IMR-90 (cell line): ENCODE data around the gene KY. TPM values are rescaled to one million over a fixed set of nuclear protein-coding genes. Genes with fewer than 3 reads are reported as not detected.

Source experiments
- ATAC-seq: fragments of 200-7000 bp; cut with Tn5 transposase; 2 replicates; pipeline ENCODE4 v1.9.1; 2020; ENCODE audit warnings: low read depth, mild to moderate bottlenecking, moderate library complexity
- BruUV-seq: library from RNA; stranded (reverse); fragments of 400-500 nt; replicated peaks from 2 replicates; lab custom pipeline; 2021; lab: Mats Ljungman, UMichigan
- CTCF ChIA-PET: fragments of 300-600 bp; formaldehyde crosslinking; extraction: SDS; loops from one replicate; lab custom pipeline; 2021; ENCODE audit warnings: antibody characterized with exemption; lab: Yijun Ruan, JAX
- POLR2A ChIA-PET: fragments of 300-600 bp; sonication (Branson Sonifier 250); formaldehyde crosslinking; loops from one replicate; lab custom pipeline; 2022; ENCODE audit warnings: antibody characterized with exemption; ENCODE audit not compliant: unreplicated experiment; lab: Charles Lee
- DNase-seq: peaks from one replicate; pipeline ENCODE4 v3.0.0; 2013
- H2AFZ ChIP-seq: replicated peaks from 2 replicates; pipeline ENCODE3; 2013; ENCODE audit warnings: low read length, mild to moderate bottlenecking; ENCODE audit not compliant: poor library complexity
- H2AK5ac ChIP-seq: 2 replicates; pipeline ENCODE4 v1.6.1; 2013; ENCODE audit warnings: low read depth, low read length, inconsistent platforms
- H2AK9ac ChIP-seq: replicated peaks from 2 replicates; pipeline ENCODE3; 2013; ENCODE audit warnings: mild to moderate bottlenecking, low read depth, low read length, moderate library complexity; ENCODE audit not compliant: poor library complexity
- H2BK120ac ChIP-seq: 2 replicates; pipeline ENCODE4 v1.6.1; 2013; ENCODE audit warnings: low read depth, low read length, inconsistent platforms
- H2BK15ac ChIP-seq: 3 replicates; pipeline ENCODE4 v1.6.1; 2013; ENCODE audit warnings: low read depth, low read length, inconsistent platforms
- H2BK20ac ChIP-seq: 2 replicates; pipeline ENCODE4 v1.6.1; 2013; ENCODE audit warnings: low read depth, mild to moderate bottlenecking, inconsistent platforms, low read length, moderate library complexity
- H2BK5ac ChIP-seq: 2 replicates; pipeline ENCODE4 v1.6.1; 2013; ENCODE audit warnings: mild to moderate bottlenecking, low read depth, low read length, inconsistent platforms; ENCODE audit not compliant: poor library complexity, severe bottlenecking
- H3K14ac ChIP-seq: replicated peaks from 2 replicates; pipeline ENCODE4 v1.6.1; 2013; ENCODE audit warnings: low read depth, low read length, inconsistent platforms
- H3K18ac ChIP-seq: 2 replicates; pipeline ENCODE4 v1.6.1; 2013; ENCODE audit warnings: low read depth, low read length, control low read depth
- H3K23ac ChIP-seq: 2 replicates; pipeline ENCODE4 v1.6.1; 2013; ENCODE audit warnings: low read depth, low read length, inconsistent platforms
- H3K27ac ChIP-seq: 2 replicates; pipeline ENCODE4 v1.5.1; 2013; ENCODE audit warnings: mild to moderate bottlenecking, control low read depth, low read length; ENCODE audit not compliant: insufficient read depth
- H3K27me3 ChIP-seq: 2 replicates; pipeline ENCODE4 v1.6.1; 2013; ENCODE audit warnings: low read length; ENCODE audit not compliant: control insufficient read depth, insufficient read depth
- H3K36me3 ChIP-seq: 2 replicates; pipeline ENCODE4 v1.6.1; 2013; ENCODE audit warnings: low read length, mixed read lengths; ENCODE audit not compliant: control insufficient read depth, insufficient read depth
- H3K4ac ChIP-seq: 2 replicates; pipeline ENCODE4 v1.6.1; 2013; ENCODE audit warnings: low read depth, low read length, inconsistent platforms
- H3K4me1 ChIP-seq: 2 replicates; pipeline ENCODE4 v1.6.1; 2013; ENCODE audit warnings: low read length, mixed read lengths; ENCODE audit not compliant: control insufficient read depth, insufficient read depth
- H3K4me2 ChIP-seq: 2 replicates; pipeline ENCODE4 v1.6.1; 2013; ENCODE audit warnings: low read depth, mild to moderate bottlenecking, control low read depth, low read length, moderate library complexity
- H3K4me3 ChIP-seq: 2 replicates; pipeline ENCODE4 v1.5.1; 2013; ENCODE audit warnings: low read depth, mild to moderate bottlenecking, control low read depth, low read length, moderate library complexity; ENCODE audit not compliant: insufficient read depth
- H3K56ac ChIP-seq: 2 replicates; pipeline ENCODE4 v1.6.1; 2013; ENCODE audit warnings: low read length, inconsistent platforms; ENCODE audit not compliant: insufficient read depth; ENCODE audit errors: extremely low read depth
- H3K79me1 ChIP-seq, 2 experiments: 2 replicates each; pipeline ENCODE4 v1.6.1; 2013; ENCODE audit warnings: low read length in 2 of 2, inconsistent platforms in 1 of 2, low read depth in 1 of 2
- H3K9ac ChIP-seq: 2 replicates; pipeline ENCODE4 v1.6.1; 2013; ENCODE audit warnings: low read depth, low read length, control low read depth
- H3K9me1 ChIP-seq: 2 replicates; pipeline ENCODE4 v1.6.1; 2013; ENCODE audit warnings: low read length, inconsistent platforms; ENCODE audit not compliant: insufficient read depth
- H3K9me3 ChIP-seq: 2 replicates; pipeline ENCODE4 v1.6.1; 2013; ENCODE audit warnings: low read length; ENCODE audit not compliant: control insufficient read depth, insufficient read depth
- H4K20me1 ChIP-seq: 2 replicates; pipeline ENCODE4 v1.6.1; 2013; ENCODE audit warnings: low read length, inconsistent platforms; ENCODE audit not compliant: insufficient read depth
- H4K5ac ChIP-seq: 2 replicates; pipeline ENCODE4 v1.6.1; 2013; ENCODE audit warnings: mild to moderate bottlenecking, low read depth, low read length, control low read depth
- H4K8ac ChIP-seq, 2 experiments: 2 replicates each; pipeline ENCODE4 v1.6.1; 2013; ENCODE audit warnings: low read depth in 2 of 2, low read length in 2 of 2, control low read depth in 1 of 2, inconsistent platforms in 1 of 2
- H4K91ac ChIP-seq: 2 replicates; pipeline ENCODE4 v1.6.1; 2013; ENCODE audit warnings: low read depth, low read length, inconsistent platforms; ENCODE audit not compliant: insufficient read depth
- BHLHE40 ChIP-seq: fragments of 150-350 bp; IDR thresholded peaks from 2 replicates; pipeline ENCODE4 v1.6.1; 2016; ENCODE audit warnings: mild to moderate bottlenecking, low read depth, low read length
- CEBPB ChIP-seq: IDR thresholded peaks from 2 replicates; pipeline ENCODE4 v1.6.1; 2012; ENCODE audit warnings: low read depth, low read length, improper control_type of control experiment
- CHD1 ChIP-seq: IDR thresholded peaks from 2 replicates; pipeline ENCODE4 v1.6.1; 2012; ENCODE audit warnings: low read depth, low read length, improper control_type of control experiment
- FOS ChIP-seq: fragments of 150-350 bp; IDR thresholded peaks from 2 replicates; pipeline ENCODE4 v1.6.1; 2016; ENCODE audit warnings: low read depth, low read length
- MAFK ChIP-seq: IDR thresholded peaks from 2 replicates; pipeline ENCODE4 v1.6.1; 2012; ENCODE audit warnings: low read depth, low read length, improper control_type of control experiment
- MAZ ChIP-seq: IDR thresholded peaks from 2 replicates; pipeline ENCODE4 v1.6.1; 2012; ENCODE audit warnings: low read depth, mild to moderate bottlenecking, low read length, improper control_type of control experiment, moderate library complexity, borderline replicate concordance
- MXI1 ChIP-seq: IDR thresholded peaks from 2 replicates; pipeline ENCODE4 v1.6.1; 2012; ENCODE audit warnings: low read depth, mild to moderate bottlenecking, low read length, moderate library complexity, borderline replicate concordance
- POLR2A ChIP-seq: IDR thresholded peaks from 2 replicates; pipeline ENCODE4 v1.6.1; 2012; ENCODE audit warnings: mild to moderate bottlenecking, low read depth, low read length
- RAD21 ChIP-seq: IDR thresholded peaks from 2 replicates; pipeline ENCODE4 v1.6.1; 2012; ENCODE audit warnings: low read length, improper control_type of control experiment
- RCOR1 ChIP-seq: IDR thresholded peaks from 2 replicates; pipeline ENCODE4 v1.6.1; 2012; ENCODE audit warnings: mild to moderate bottlenecking, low read length, improper control_type of control experiment; ENCODE audit not compliant: insufficient replicate concordance
- RFX5 ChIP-seq: IDR thresholded peaks from 2 replicates; pipeline ENCODE4 v1.8.0; 2012; ENCODE audit warnings: low read depth, mild to moderate bottlenecking, low read length, moderate library complexity
- SMC3 ChIP-seq: fragments of 150-350 bp; IDR thresholded peaks from 2 replicates; pipeline ENCODE4 v1.6.1; 2016; ENCODE audit warnings: low read depth, mild to moderate bottlenecking, antibody characterized with exemption, low read length, moderate library complexity
- WGBS, 2 experiments: methylation state at CpG; one replicate each; pipeline versions ENCODE4 v1.1.5 to v1.1.7; 2013; ENCODE audit warnings: missing lambda C conversion rate in 2 of 2; ENCODE audit not compliant: insufficient read length in 1 of 2; ENCODE audit errors: extremely low coverage in 2 of 2; 5-methylcytosine and 5-hydroxymethylcytosine counted together
- dilution Hi-C: fragments of 300-500 bp; cut with HindIII; formaldehyde crosslinking; loops from one replicate; pipeline ENCODE4 v1.14.3; 2018; ENCODE audit warnings: low sequenced_read_pairs; ENCODE audit not compliant: unreplicated experiment
- in situ Hi-C: fragments of 300-500 bp; cut with MboI; formaldehyde crosslinking; loops from 3 replicates; pipeline ENCODE4 v1.14.3; 2019; ENCODE audit warnings: low sequenced_read_pairs, inconsistent platforms, mixed read lengths
- intact Hi-C: fragments of 100-400 bp; cut with micrococcal nuclease; formaldehyde crosslinking; loops from 2 replicates; pipeline ENCODE4 v1.10.0; 2022
- polyA plus RNA-seq, 3 experiments: library from polyadenylated mRNA; depleted of rRNA; stranded (reverse); fragments of >200 nt; gene quantifications; 2 replicates each; pipeline ENCODE4 v1.2.3, GENCODE V29; 2012; ENCODE audit warnings: low replicate concordance in 1 of 3
- total RNA-seq: library from RNA; depleted of rRNA; stranded (reverse); fragments of >200 nt; gene quantifications from 2 replicates; pipeline ENCODE4 v1.2.3, GENCODE V29; 2012
- TF ChIP-seq, protein P1 (sequence below): fragments of 150-350 bp; IDR thresholded peaks from 2 replicates; pipeline ENCODE4 v1.6.1; 2016; ENCODE audit warnings: low read depth, mild to moderate bottlenecking, low read length, moderate library complexity, borderline replicate concordance
- TF ChIP-seq, protein P2 (sequence below): conservative IDR thresholded peaks from 2 replicates; pipeline ENCODE4 v1.5.1; 2012; ENCODE audit warnings: mild to moderate bottlenecking, low read depth, low read length, improper control_type of control experiment

KY gene
- total and polyA plus RNA-seq, 2 of the 4 experiments (the other 2 are of a cell fraction): under 0.01 to 0.09 TPM

DNA sequence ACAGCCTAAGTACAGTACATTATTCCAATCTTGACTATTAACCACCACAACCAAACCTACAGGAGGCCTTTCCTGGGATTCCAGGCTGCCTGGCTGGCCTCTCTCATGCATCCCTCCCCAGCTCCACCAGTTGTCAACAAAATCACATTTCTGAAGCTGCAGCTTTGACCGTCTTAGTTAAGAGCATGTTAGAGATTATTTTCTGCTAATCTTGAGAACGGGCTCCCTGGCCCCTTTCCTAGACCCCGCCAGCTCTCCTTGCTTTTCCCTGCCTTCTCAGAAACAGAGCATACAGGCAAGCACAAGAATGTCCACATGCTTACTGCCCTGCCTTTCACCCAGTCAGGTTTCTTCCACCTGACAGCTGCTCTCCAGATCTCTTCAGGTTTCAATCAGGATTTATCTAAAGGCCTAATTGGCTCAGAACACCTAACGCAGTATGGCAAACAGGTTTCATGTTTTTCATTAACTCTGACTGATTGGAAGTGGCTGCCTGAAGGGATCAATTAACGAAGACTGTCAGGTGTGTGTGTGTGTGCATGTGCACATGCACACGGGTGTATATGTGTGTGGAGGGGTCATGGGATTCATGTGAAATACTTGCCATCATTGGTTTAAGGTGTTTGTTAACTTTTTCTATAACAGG, 12.3 kb downstream of the KY start:
- in situ Hi-C loops: no loop called here
- H2AK5ac ChIP-seq: no peak overlapping the region
- no peak for TF ChIP-seq CHD1
- TF ChIP-seq RAD21: no peak
- no peak for TF ChIP-seq POLR2A
- TF ChIP-seq RCOR1: no peak
- no peak for TF ChIP-seq BHLHE40
- no peak for TF ChIP-seq RFX5
- no peak for TF ChIP-seq MAZ
- no peak for TF ChIP-seq CEBPB
- TF ChIP-seq MXI1: no peak
- no peak for TF ChIP-seq MAFK
- no peak for TF ChIP-seq FOS
- TF ChIP-seq, protein P1, sequence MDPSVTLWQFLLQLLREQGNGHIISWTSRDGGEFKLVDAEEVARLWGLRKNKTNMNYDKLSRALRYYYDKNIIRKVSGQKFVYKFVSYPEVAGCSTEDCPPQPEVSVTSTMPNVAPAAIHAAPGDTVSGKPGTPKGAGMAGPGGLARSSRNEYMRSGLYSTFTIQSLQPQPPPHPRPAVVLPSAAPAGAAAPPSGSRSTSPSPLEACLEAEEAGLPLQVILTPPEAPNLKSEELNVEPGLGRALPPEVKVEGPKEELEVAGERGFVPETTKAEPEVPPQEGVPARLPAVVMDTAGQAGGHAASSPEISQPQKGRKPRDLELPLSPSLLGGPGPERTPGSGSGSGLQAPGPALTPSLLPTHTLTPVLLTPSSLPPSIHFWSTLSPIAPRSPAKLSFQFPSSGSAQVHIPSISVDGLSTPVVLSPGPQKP: no peak
- TF ChIP-seq SMC3: no peak
- TF ChIP-seq, protein P2, sequence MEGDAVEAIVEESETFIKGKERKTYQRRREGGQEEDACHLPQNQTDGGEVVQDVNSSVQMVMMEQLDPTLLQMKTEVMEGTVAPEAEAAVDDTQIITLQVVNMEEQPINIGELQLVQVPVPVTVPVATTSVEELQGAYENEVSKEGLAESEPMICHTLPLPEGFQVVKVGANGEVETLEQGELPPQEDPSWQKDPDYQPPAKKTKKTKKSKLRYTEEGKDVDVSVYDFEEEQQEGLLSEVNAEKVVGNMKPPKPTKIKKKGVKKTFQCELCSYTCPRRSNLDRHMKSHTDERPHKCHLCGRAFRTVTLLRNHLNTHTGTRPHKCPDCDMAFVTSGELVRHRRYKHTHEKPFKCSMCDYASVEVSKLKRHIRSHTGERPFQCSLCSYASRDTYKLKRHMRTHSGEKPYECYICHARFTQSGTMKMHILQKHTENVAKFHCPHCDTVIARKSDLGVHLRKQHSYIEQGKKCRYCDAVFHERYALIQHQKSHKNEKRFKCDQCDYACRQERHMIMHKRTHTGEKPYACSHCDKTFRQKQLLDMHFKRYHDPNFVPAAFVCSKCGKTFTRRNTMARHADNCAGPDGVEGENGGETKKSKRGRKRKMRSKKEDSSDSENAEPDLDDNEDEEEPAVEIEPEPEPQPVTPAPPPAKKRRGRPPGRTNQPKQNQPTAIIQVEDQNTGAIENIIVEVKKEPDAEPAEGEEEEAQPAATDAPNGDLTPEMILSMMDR: no peak
- H3K27ac ChIP-seq: no peak overlapping the region
- no peak overlapping the region for H3K4me2 ChIP-seq
- DNase-seq (no peak), ATAC-seq (no peak)
- H3K27me3 ChIP-seq: peaks cover 9% of the 10 kb centered on the region; the same call in 1 of the 2 replicates
- no peaks in the 10 kb centered on the region for H3K4me1 ChIP-seq
- no peak overlapping the region for H3K18ac ChIP-seq
- no peak overlapping the region for H2BK120ac ChIP-seq
- intact Hi-C loops: no loop called here
- H3K9me1 ChIP-seq: no peaks in the 10 kb centered on the region
- dilution Hi-C loops: no loop called here
- H3K14ac ChIP-seq: no peak overlapping the region
- 49% methylated on average over 2 of the region's 6 CpGs; no CpG with 5 or more reads in 1 of the 2 experiments for WGBS, 2 experiments
- ChIA-PET POLR2A (no interaction called here), CTCF (interaction anchor here (1.3 kb wide), 1 partner anchor 37 kb away, joined by 5 read pairs; no protein-coding TSS in a partner anchor)
- H4K20me1 ChIP-seq: no peaks in the 10 kb centered on the region
- no peak overlapping the region for H2AK9ac ChIP-seq
- no peaks in the 10 kb centered on the region for H3K9me3 ChIP-seq
- no peak overlapping the region for H2BK20ac ChIP-seq
- H2BK15ac ChIP-seq: no peak overlapping the region
- H4K5ac ChIP-seq: no peak overlapping the region
- H3K9ac ChIP-seq: no peak overlapping the region
- no peak overlapping the region for H4K91ac ChIP-seq
- H2BK5ac ChIP-seq: no peak overlapping the region
- H3K36me3 ChIP-seq: no peaks in the 10 kb centered on the region
- H3K4me3 ChIP-seq: no peak overlapping the region
- H3K79me1 ChIP-seq: no peaks in the 10 kb centered on the region
- no TSS peak for BruUV-seq
- no peak overlapping the region for H4K8ac ChIP-seq
- no peak overlapping the region for H3K23ac ChIP-seq
- H3K4ac ChIP-seq: no peak overlapping the region
- no peak overlapping the region for H2AFZ ChIP-seq
- no peak overlapping the region for H3K56ac ChIP-seq
